Measurements from ENCODE around the gene RAVER1. TPM values are rescaled to one million over a fixed set of nuclear protein-coding genes. Genes with fewer than 3 reads are reported as not detected.
A peak's percentile ranks its signal among the peaks of the same experiment; 100 is the strongest.
"Not testable (repeated sequence)": the region's sequence is repeated elsewhere in the genome, so short reads cannot be mapped to it uniquely, and the experiment has no call there.

The RAVER1 gene
- total and polyA plus RNA-seq, 8 donors: 3.3 to 74.7 (median 12.8) TPM

DNA sequence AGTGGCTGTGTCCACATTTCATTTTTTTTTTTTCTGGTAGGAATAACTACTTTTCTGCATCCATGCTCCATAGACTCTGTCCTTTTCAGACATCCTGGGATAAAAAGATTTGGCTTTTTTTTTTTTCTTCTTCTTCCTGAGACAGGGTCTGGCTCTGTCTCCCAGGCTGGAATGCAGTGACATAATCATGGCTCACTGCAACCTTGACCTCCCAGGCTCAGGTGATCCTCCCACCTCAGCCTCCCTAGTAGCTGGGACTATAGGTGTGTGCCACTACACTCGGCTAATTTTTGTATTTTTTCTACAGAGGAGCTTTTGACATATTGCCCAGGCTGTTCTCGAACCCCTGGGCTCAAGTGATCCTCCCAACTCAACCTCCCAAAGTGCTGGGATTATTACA is 10.2 kb upstream of the RAVER1 start:
- 68 to 82% (median 76%) methylated on average over 2 of the region's 2 CpGs for WGBS, 5 donors
- no peak for DNase-seq
- Histone ChIP-seq H3K27me3 (no peaks in the 10 kb centered on the region), H3K36me3 (no peaks in the 10 kb centered on the region), H3K4me1 (peaks cover 0 to 7% (median 0%) of the 10 kb centered on the region in 4 donors), H3K27ac (no peak overlapping the region), H3K4me3 (no peak overlapping the region), H3K9me3 (no peaks in the 10 kb centered on the region)
- TF ChIP-seq POLR2AphosphoS5 (IDR thresholded peaks at IDR 0.05) (no peak), POLR2A (IDR thresholded peaks at IDR 0.05) (no peak), EP300 (IDR thresholded peaks at IDR 0.05) (no peak), CTCF (IDR thresholded peaks at IDR 0.05) (no peak)
- intact Hi-C loops (cut with DNase I; ENCODE audit: low total_unique reads): no loop called here

GRCh38 chr19:10339977-10340376 is 6.6 kb upstream of the RAVER1 start:
- no peaks in the 10 kb centered on the region for H3K36me3 ChIP-seq
- TF ChIP-seq POLR2AphosphoS5 (IDR thresholded peaks at IDR 0.05): no peak
- TF ChIP-seq CTCF (IDR thresholded peaks at IDR 0.05): no peak
- no peak for TF ChIP-seq EP300 (IDR thresholded peaks at IDR 0.05)
- no peak for TF ChIP-seq POLR2A (IDR thresholded peaks at IDR 0.05)
- 78 to 93% (median 87%) methylated on average over 5 of the region's 5 CpGs for WGBS, 5 donors
- intact Hi-C loops (cut with DNase I; ENCODE audit: low total_unique reads): no loop called here
- no peak for DNase-seq
- H3K27me3 ChIP-seq: no peaks in the 10 kb centered on the region
- peaks cover 0 to 16% (median 7%) of the 10 kb centered on the region in 4 donors for H3K4me1 ChIP-seq
- no peaks in the 10 kb centered on the region for H3K9me3 ChIP-seq
- H3K4me3 ChIP-seq: no peak overlapping the region
- peak overlapping the region in 2 of 5 donors; percentile 53 to 68 for H3K27ac ChIP-seq

DNA sequence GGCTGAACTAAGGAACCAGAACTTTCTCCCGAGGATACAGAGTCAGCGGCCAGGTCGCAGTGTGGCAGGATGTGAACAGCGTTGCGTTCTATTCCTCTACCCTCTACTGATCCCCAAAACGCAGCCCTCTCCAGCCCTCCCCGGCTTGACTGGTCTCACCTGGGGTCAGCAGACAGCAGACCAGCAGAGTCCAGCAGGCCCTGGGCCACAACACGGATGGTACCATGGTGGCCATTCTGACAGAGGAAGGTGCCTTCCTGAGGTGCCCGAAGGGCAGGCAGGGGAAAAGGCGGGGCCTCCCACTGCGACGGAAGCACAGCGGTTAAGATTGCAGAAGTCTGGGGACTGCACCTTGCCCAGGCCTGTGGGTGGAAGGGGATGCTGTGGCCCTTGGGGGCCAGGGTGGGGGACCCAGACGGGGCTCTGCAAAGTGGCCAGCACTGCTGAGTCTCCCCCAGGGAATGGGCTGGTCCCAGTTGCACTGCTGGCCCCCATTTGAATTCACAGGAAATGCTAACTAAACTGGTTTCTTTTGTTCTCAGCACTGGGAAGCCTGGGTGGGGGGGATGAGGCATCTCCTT is 6.1 kb upstream of the RAVER1 start, which contains the start of gene ICAM3:
ICAM3 (minus strand) TSS at position 245 of the 581 bp plus-strand sequence; CDS start at position 235, 10 bp downstream.
- intact Hi-C loops (cut with DNase I; ENCODE audit: low total_unique reads): no loop called here
- WGBS, 5 donors: 51 to 75% (median 57%) methylated on average over 9 to 14 of the region's 14 CpGs
- Histone ChIP-seq H3K27ac (peak within 1 kb of the TSS in 3 of 5 donors; percentile 33 to 68 (median 53)), H3K9me3 (no peaks in the 10 kb centered on the region), H3K36me3 (no peaks in the 10 kb centered on the region), H3K4me3 (peak within 1 kb of the TSS; percentile 8 to 37 (median 30)), H3K27me3 (no peaks in the 10 kb centered on the region), H3K4me1 (peaks cover under 1 to 18% (median 12%) of the 10 kb centered on the region in 4 donors)
- DNase-seq: peak; percentile 36 to 45
- no peak for TF ChIP-seq EP300 (IDR thresholded peaks at IDR 0.05)
- TF ChIP-seq POLR2A (IDR thresholded peaks at IDR 0.05): no peak
- no peak for TF ChIP-seq POLR2AphosphoS5 (IDR thresholded peaks at IDR 0.05)
- no peak for TF ChIP-seq CTCF (IDR thresholded peaks at IDR 0.05)

DNA sequence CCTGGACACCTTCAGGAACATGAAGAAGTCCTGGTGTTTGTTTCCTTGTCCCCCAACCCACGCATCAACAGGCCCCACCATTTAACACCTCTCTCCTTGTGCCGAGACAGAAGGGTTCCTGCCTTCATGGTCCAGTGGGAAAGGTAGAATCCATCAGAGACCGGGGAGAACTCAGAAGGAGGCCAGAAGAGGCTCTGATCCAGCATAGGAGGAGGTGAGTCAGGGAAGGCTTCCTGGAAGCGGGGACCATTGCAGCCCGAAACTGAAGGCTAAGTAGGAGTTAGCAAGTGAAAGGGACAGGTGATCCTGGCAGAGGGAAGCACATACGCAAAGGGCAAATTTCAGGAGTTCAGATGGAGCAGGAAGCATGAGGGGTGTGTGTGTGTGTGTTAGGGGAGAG is 5.6 kb upstream of the RAVER1 start:
- Histone ChIP-seq H3K4me3 (peak overlapping the region; percentile 8 to 37 (median 30)), H3K27ac (peak overlapping the region in 3 of 5 donors; percentile 33 to 68 (median 53)), H3K36me3 (no peaks in the 10 kb centered on the region), H3K4me1 (peaks cover 6 to 24% (median 17%) of the 10 kb centered on the region in 4 donors), H3K27me3 (no peaks in the 10 kb centered on the region), H3K9me3 (no peaks in the 10 kb centered on the region)
- intact Hi-C loops (cut with DNase I; ENCODE audit: low total_unique reads): no loop called here
- 80 to 87% (median 83%) methylated on average over 6 of the region's 6 CpGs for WGBS, 5 donors
- no peak for TF ChIP-seq POLR2A (IDR thresholded peaks at IDR 0.05)
- TF ChIP-seq CTCF (IDR thresholded peaks at IDR 0.05): no peak
- no peak for TF ChIP-seq EP300 (IDR thresholded peaks at IDR 0.05)
- no peak for TF ChIP-seq POLR2AphosphoS5 (IDR thresholded peaks at IDR 0.05)
- no peak for DNase-seq

DNA sequence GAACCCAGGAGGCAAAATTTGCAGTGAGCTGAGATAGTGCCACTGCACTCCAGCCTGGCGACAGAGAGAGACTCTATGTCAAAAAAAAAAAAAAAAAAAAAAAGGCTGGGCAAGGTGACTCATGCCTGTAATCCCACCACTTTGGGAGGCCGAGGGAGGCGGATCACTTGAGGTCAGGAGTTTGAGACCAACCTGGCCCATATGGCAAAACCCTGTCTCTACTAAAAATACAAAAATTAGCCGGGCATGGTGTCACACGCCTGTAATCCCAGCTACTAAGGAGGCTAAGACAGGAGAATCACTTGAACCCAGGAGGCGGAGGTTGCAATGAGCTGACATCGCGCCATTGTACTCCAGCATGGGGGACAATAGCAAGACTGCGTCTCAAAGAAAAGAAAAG is 3.4 kb upstream of the RAVER1 start:
- H3K27ac ChIP-seq; DNase-seq; H3K9me3 ChIP-seq; H3K36me3 ChIP-seq; H3K27me3 ChIP-seq; intact Hi-C loops (cut with DNase I; ENCODE audit: low total_unique reads); H3K4me3 ChIP-seq: not testable (repeated sequence)
- H3K4me1 ChIP-seq: peaks cover 17 to 40% (median 35%) of the 10 kb centered on the region in 4 donors
- 91 to 94% (median 93%) methylated on average over 9 of the region's 9 CpGs for WGBS, 5 donors

Measured in stomach (tissue), 9 donors.